Testis (tissue), 2 donors: ENCODE measurements around the gene GPD1L.

Source experiments
- POLR2A ChIP-seq: fragments of 450-650 bp; IDR thresholded peaks from one replicate; pipeline ENCODE4 v1.6.1; 2017; ENCODE audit warnings: antibody characterized with exemption, mild to moderate bottlenecking, moderate library complexity
- TF ChIP-seq, protein P1 (sequence below), 3 experiments: fragments of 450-650 bp in 2 of 3; fragments of 200-600 bp in 1 of 3; sonication (generic) in 1 of 3; IDR thresholded peaks; one replicate each; pipeline ENCODE4 v1.5.1; 2016 to 2019; ENCODE audit warnings: antibody characterized with exemption in 3 of 3, mild to moderate bottlenecking in 2 of 3, moderate library complexity in 1 of 3

GRCh38 chr3:32147933-32148332 is 41.5 kb downstream of the GPD1L start:
- TF ChIP-seq, protein P1, sequence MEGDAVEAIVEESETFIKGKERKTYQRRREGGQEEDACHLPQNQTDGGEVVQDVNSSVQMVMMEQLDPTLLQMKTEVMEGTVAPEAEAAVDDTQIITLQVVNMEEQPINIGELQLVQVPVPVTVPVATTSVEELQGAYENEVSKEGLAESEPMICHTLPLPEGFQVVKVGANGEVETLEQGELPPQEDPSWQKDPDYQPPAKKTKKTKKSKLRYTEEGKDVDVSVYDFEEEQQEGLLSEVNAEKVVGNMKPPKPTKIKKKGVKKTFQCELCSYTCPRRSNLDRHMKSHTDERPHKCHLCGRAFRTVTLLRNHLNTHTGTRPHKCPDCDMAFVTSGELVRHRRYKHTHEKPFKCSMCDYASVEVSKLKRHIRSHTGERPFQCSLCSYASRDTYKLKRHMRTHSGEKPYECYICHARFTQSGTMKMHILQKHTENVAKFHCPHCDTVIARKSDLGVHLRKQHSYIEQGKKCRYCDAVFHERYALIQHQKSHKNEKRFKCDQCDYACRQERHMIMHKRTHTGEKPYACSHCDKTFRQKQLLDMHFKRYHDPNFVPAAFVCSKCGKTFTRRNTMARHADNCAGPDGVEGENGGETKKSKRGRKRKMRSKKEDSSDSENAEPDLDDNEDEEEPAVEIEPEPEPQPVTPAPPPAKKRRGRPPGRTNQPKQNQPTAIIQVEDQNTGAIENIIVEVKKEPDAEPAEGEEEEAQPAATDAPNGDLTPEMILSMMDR (IDR thresholded peaks at IDR 0.05): no peak
- no peak for TF ChIP-seq POLR2A
